Peyer's patch (tissue), 4 donors: ENCODE results near the gene PDZD2. TPM values are rescaled to one million over a fixed set of nuclear protein-coding genes. Genes with fewer than 3 reads are reported as not detected.
"Not testable (repeated sequence)": the region's sequence is repeated elsewhere in the genome, so short reads cannot be mapped to it uniquely, and the experiment has no call there.

ENCODE experiments used
- DNase-seq, 3 donors: peaks; one replicate each; pipeline ENCODE4 v3.0.0-alpha.2; 2017 to 2019
- H3K27ac ChIP-seq, 4 donors: fragments of 200-600 bp; sonication (generic); one replicate each; pipeline ENCODE4 v1.5.1; 2016 to 2019
- H3K27me3 ChIP-seq, 2 donors: fragments of 200-600 bp; sonication (generic); one replicate each; pipeline ENCODE4 v1.5.1; 2019
- H3K36me3 ChIP-seq, 3 donors: fragments of 200-600 bp; sonication (generic); one replicate each; pipeline ENCODE4 v1.5.1; 2016 to 2019
- H3K4me1 ChIP-seq, 4 donors: fragments of 200-600 bp; sonication (generic); one replicate each; pipeline ENCODE4 v1.5.1; 2016 to 2019
- H3K4me3 ChIP-seq, 4 donors: fragments of 200-600 bp; sonication (generic); 1 replicate in 3 of 4; 2 replicates in 1 of 4; pipeline ENCODE4 v1.5.1; 2016 to 2019; ENCODE audit warnings: mild to moderate bottlenecking in 1 of 4
- H3K9me3 ChIP-seq, 4 donors: fragments of 200-600 bp; sonication (generic); one replicate each; pipeline ENCODE4 v1.5.1; 2016 to 2019; ENCODE audit warnings: mild to moderate bottlenecking in 1 of 4
- CTCF ChIP-seq, 6 experiments: fragments of 450-650 bp in 4 of 6; fragments of 200-600 bp in 2 of 6; sonication (generic) in 1 of 6; IDR thresholded peaks; one replicate each; pipeline ENCODE4 v1.5.1; 2017 to 2019; ENCODE audit warnings: antibody characterized with exemption in 6 of 6, mild to moderate bottlenecking in 3 of 6, moderate library complexity in 1 of 6
- POLR2A ChIP-seq, 2 donors: fragments of 450-650 bp; IDR thresholded peaks; one replicate each; pipeline ENCODE4 v1.5.1; 2017; ENCODE audit warnings: antibody characterized with exemption in 2 of 2, mild to moderate bottlenecking in 2 of 2, moderate library complexity in 2 of 2
- total RNA-seq, 4 donors: library from RNA; depleted of rRNA; stranded (reverse); fragments of >200 nt; gene quantifications; one replicate each; pipeline ENCODE4 v1.1.0, GENCODE V29; 2016

Gene PDZD2
- total RNA-seq, 4 donors from 2014 or later = 0.53 to 7.4 (median 3.0) TPM

GRCh38 chr5:31726952-31727351 lies 88.0 kb downstream of the PDZD2 start:
- Histone ChIP-seq H3K27ac (no peak overlapping the region), H3K4me1 (no peaks in the 10 kb centered on the region), H3K36me3 (no peaks in the 10 kb centered on the region), H3K4me3 (no peak overlapping the region), H3K27me3 (no peaks in the 10 kb centered on the region), H3K9me3 (no peaks in the 10 kb centered on the region)
- TF ChIP-seq POLR2A (IDR thresholded peaks at IDR 0.05) (no peak), CTCF (IDR thresholded peaks at IDR 0.05) (no peak)
- DNase-seq = no peak

- Histone ChIP-seq H3K27me3 (no peaks in the 10 kb centered on the region), H3K4me1 (no peaks in the 10 kb centered on the region), H3K36me3 (no peaks in the 10 kb centered on the region), H3K27ac (no peak overlapping the region), H3K9me3 (no peaks in the 10 kb centered on the region), H3K4me3 (no peak overlapping the region)
- TF ChIP-seq CTCF (IDR thresholded peaks at IDR 0.05) = no peak
- DNase-seq = no peak
These were observed 89.1 kb downstream of the PDZD2 start for GRCh38 chr5:31728039-31728438.

DNA sequence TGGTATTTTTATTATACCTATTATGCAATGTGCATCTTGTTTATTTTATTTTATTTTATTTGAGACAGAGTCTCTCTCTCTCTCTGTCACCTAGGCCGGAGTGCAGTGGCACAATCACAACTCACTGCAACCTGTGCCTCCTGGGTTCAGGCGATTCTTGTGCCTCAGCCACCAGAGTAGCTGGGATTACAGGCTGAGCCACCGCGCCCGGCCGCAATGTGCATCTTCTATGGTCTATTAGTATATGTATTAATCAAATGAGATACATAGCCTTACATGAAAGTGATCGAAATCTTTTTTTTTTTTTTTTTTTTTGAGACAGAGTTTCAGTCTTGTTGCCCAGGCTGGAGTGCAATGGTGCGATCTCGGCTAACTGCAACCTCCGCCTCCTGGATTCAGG lies 89.9 kb downstream of the PDZD2 start:
- not testable (repeated sequence) for H3K27me3 ChIP-seq, H3K4me3 ChIP-seq, DNase-seq, H3K9me3 ChIP-seq, H3K36me3 ChIP-seq, H3K27ac ChIP-seq, H3K4me1 ChIP-seq

GRCh38 chr5:31730139-31730538 lies 91.2 kb downstream of the PDZD2 start:
- Histone ChIP-seq H3K4me3 (no peak overlapping the region), H3K27ac (no peak overlapping the region), H3K9me3 (no peaks in the 10 kb centered on the region), H3K36me3 (no peaks in the 10 kb centered on the region), H3K4me1 (no peaks in the 10 kb centered on the region), H3K27me3 (no peaks in the 10 kb centered on the region)
- TF ChIP-seq POLR2A (IDR thresholded peaks at IDR 0.05) = no peak
- no peak for TF ChIP-seq CTCF (IDR thresholded peaks at IDR 0.05)
- no peak for DNase-seq

GRCh38 chr5:31731016-31731415 lies 92.1 kb downstream of the PDZD2 start:
- H3K9me3 ChIP-seq = no peaks in the 10 kb centered on the region
- H3K27ac ChIP-seq = no peak overlapping the region
- TF ChIP-seq POLR2A (IDR thresholded peaks at IDR 0.05) (no peak), CTCF (IDR thresholded peaks at IDR 0.05) (no peak)
- no peak for DNase-seq
- H3K4me3 ChIP-seq = no peak overlapping the region
- no peaks in the 10 kb centered on the region for H3K4me1 ChIP-seq
- no peaks in the 10 kb centered on the region for H3K36me3 ChIP-seq
- H3K27me3 ChIP-seq = no peaks in the 10 kb centered on the region

DNA sequence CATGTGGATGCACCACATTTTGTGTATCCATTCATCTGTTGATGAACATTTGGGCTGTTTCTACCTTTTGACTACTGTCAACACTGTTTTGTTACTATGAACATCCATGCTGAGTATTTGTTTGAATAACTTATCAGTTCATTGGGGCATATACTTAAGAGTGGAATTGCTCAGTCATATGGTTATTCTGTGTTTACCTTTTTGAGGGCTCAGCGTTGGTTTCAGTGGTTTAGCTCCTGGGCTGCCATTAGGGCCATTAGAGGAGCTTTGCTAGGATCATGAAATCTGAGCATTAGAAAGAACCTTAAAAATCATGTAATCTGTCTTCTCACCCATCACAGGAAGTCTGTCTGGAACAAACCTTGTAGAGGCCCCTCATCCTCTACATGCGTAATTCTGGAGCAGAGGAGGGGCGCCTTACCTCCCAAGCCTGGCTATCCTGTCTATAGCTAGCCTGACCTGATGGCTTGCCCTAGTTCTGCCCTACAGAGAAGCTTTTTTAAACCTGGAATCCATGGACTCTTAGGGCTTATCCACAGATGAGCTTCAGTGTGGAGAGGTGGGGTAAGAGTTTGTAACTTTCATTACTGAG lies 92.9 kb downstream of the PDZD2 start:
- H3K36me3 ChIP-seq = no peaks in the 10 kb centered on the region
- no peak for DNase-seq
- H3K27me3 ChIP-seq = no peaks in the 10 kb centered on the region
- H3K4me1 ChIP-seq = no peaks in the 10 kb centered on the region
- no peak overlapping the region for H3K27ac ChIP-seq
- TF ChIP-seq CTCF (IDR thresholded peaks at IDR 0.05) = no peak
- TF ChIP-seq POLR2A (IDR thresholded peaks at IDR 0.05) = no peak
- no peak overlapping the region for H3K4me3 ChIP-seq
- no peaks in the 10 kb centered on the region for H3K9me3 ChIP-seq

- H3K4me3 ChIP-seq, H3K9me3 ChIP-seq, H3K4me1 ChIP-seq, DNase-seq, H3K36me3 ChIP-seq, H3K27ac ChIP-seq, H3K27me3 ChIP-seq: not testable (repeated sequence)
These were observed 93.9 kb downstream of the PDZD2 start for GRCh38 chr5:31732821-31733220.
